Glutamatergic neuron (in vitro differentiated cells): ENCODE results near the gene CNN1. TPM values are rescaled to one million over a fixed set of nuclear protein-coding genes. Genes with fewer than 3 reads are reported as not detected.

ENCODE experiments used
- DNase-seq: peaks from one replicate; pipeline ENCODE4 v3.0.0; 2022
- H3K27ac Mint-ChIP-seq: one replicate; pipeline ENCODE4 v1.8.0; 2020; ENCODE audit warnings: mild to moderate bottlenecking, mixed read lengths, inconsistent platforms; ENCODE audit not compliant: unreplicated experiment
- H3K27me3 Mint-ChIP-seq: one replicate; pipeline ENCODE4 v1.8.0; 2020; ENCODE audit warnings: mild to moderate bottlenecking, moderate library complexity, mixed read lengths, inconsistent platforms; ENCODE audit not compliant: unreplicated experiment
- H3K36me3 Mint-ChIP-seq: one replicate; pipeline ENCODE4 v1.8.0; 2020; ENCODE audit warnings: mild to moderate bottlenecking, mixed read lengths, inconsistent platforms; ENCODE audit not compliant: unreplicated experiment
- H3K4me1 Mint-ChIP-seq: one replicate; pipeline ENCODE4 v1.8.0; 2020; ENCODE audit warnings: mild to moderate bottlenecking, low read depth, mixed read lengths, inconsistent platforms; ENCODE audit not compliant: unreplicated experiment
- H3K4me3 Mint-ChIP-seq: one replicate; pipeline ENCODE4 v1.8.0; 2020; ENCODE audit warnings: mild to moderate bottlenecking, mixed read lengths, inconsistent platforms; ENCODE audit not compliant: unreplicated experiment
- H3K9me3 Mint-ChIP-seq: one replicate; pipeline ENCODE4 v1.8.0; 2020; ENCODE audit warnings: mild to moderate bottlenecking, moderate library complexity, mixed read lengths, inconsistent platforms; ENCODE audit not compliant: unreplicated experiment
- long read RNA-seq: library from polyadenylated mRNA; unstranded; transcript quantifications from one replicate; pipeline ENCODE4 v2.0.0, GENCODE V29; 2020; ENCODE audit not compliant: unreplicated experiment
- total RNA-seq: library from RNA; stranded (reverse); fragmentation: NEBNext Ultra II Directional; extraction: Animal tissue kit (Norgen Biotek cat#: 25700); gene quantifications from one replicate; pipeline ENCODE4 v1.2.1, GENCODE V29; 2021; ENCODE audit not compliant: unreplicated experiment
- TF ChIP-seq, protein P1 (sequence below): fragments of 200-600 bp; sonication (generic); IDR thresholded peaks from one replicate; pipeline ENCODE4 v1.5.0; 2021; ENCODE audit not compliant: partially characterized antibody, unreplicated experiment

Gene CNN1
- 2.3 TPM for total RNA-seq
- long read RNA-seq, partial matches to known transcripts = 0 of 1 reads
- long read RNA-seq, other reads (novel, unspliced or antisense) = 1 of 1 reads

DNA sequence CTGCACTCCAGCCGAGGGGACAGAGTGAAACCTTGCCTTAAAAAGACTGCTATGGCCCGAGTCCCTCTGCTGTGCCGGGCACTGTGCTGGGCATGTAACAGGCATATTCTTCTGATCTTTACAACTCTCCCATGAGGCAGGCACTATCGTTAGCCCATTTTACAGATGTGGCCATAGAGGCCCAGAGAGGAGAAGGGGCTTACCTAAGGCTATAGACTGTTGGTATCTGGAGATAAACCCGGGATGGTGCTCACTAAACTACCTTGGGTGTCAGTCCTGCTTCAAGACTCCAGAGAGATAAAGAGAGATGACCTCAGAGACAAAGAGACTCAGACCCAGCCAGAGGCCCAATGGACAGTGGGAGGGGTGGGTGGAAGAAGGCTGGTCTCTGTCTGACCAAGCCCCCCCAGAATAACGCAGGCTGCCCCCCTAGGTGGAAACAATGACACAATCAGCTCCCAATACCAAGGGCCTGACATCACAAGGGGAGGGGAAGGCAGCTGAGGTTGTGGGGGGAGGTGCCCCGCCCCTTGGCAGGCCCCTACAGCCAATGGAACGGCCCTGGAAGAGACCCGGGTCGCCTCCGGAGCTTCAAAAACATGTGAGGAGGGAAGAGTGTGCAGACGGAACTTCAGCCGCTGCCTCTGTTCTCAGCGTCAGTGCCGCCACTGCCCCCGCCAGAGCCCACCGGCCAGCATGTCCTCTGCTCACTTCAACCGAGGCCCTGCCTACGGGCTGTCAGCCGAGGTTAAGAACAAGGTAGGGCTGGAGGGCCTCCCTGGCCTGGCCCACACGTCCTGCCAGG, at the start of gene CNN1:
Gene CNN1, plus strand, starts transcription at position 620 of the 805 bp plus-strand sequence. Its CDS starts 77 bp downstream, at position 697.
- peak; percentile 40 for DNase-seq
- Mint-ChIP-seq H3K4me1 (peaks cover 2% of the 10 kb centered on the region), H3K4me3 (peak within 1 kb of the TSS; percentile 30), H3K27me3 (peaks cover 7% of the 10 kb centered on the region), H3K36me3 (no peaks in the 10 kb centered on the region), H3K9me3 (peaks cover 5% of the 10 kb centered on the region), H3K27ac (no peak within 1 kb of the TSS)
- TF ChIP-seq, protein P1, sequence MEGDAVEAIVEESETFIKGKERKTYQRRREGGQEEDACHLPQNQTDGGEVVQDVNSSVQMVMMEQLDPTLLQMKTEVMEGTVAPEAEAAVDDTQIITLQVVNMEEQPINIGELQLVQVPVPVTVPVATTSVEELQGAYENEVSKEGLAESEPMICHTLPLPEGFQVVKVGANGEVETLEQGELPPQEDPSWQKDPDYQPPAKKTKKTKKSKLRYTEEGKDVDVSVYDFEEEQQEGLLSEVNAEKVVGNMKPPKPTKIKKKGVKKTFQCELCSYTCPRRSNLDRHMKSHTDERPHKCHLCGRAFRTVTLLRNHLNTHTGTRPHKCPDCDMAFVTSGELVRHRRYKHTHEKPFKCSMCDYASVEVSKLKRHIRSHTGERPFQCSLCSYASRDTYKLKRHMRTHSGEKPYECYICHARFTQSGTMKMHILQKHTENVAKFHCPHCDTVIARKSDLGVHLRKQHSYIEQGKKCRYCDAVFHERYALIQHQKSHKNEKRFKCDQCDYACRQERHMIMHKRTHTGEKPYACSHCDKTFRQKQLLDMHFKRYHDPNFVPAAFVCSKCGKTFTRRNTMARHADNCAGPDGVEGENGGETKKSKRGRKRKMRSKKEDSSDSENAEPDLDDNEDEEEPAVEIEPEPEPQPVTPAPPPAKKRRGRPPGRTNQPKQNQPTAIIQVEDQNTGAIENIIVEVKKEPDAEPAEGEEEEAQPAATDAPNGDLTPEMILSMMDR = no peak

DNA sequence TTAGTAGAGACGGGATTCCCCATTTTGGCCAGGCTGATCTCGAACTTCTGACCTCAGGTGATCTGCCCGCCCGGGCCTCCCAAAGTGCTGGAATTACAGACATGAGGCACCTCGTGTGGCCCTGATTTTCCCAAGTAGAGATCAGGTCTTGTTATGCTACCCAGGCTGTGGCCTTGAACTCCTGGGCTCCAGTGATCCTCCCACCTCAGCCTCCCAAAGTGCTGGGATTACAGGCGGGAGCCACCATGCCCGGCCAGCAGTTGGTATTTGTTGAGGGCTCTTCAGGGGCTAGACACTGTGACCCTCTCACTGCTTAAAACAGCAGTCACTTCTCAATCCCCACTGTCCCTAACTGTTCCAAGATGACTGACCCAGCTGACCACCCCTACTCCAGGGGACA, 49.3 kb upstream of the CNN1 start:
- Mint-ChIP-seq H3K27me3 (peaks cover 2% of the 10 kb centered on the region), H3K4me1 (no peaks in the 10 kb centered on the region), H3K4me3 (no peak overlapping the region), H3K27ac (no peak overlapping the region), H3K9me3 (peaks cover 1% of the 10 kb centered on the region), H3K36me3 (no peaks in the 10 kb centered on the region)
- DNase-seq = no peak
- TF ChIP-seq, protein P1 = no peak

DNA sequence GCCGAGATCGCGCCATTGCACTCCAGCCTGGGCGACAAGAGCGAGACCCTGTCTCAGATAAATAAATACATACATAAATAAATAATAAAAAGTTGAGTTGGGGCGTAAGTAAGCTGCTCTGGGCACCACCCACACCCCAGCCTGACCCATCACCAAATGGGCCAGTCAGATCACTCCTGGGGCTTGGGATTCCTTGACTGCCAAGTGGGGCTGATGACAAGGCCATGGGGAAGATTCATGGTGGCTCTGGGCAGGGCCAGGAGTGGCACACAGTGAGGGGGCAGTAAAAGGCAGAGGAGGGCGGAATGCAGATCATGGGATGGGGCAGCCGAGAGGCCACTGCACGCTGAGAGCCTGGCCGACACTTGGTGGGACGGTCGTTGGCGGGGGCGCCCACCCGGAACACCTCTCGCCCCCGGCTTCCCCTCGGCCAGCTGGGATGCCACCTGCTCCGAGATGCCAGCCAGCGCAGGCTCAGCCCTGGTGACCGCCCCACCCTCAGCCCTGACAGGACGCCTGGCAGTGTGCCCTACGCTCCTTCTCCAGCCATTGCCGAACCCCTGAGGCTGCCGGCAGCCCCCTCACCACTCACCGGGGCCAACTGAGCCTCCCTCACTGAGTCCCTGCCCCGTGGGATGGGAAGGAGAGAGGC, 43.9 kb upstream of the CNN1 start:
- H3K4me1 Mint-ChIP-seq = no peaks in the 10 kb centered on the region
- no peak overlapping the region for H3K27ac Mint-ChIP-seq
- no peak overlapping the region for H3K4me3 Mint-ChIP-seq

DNA sequence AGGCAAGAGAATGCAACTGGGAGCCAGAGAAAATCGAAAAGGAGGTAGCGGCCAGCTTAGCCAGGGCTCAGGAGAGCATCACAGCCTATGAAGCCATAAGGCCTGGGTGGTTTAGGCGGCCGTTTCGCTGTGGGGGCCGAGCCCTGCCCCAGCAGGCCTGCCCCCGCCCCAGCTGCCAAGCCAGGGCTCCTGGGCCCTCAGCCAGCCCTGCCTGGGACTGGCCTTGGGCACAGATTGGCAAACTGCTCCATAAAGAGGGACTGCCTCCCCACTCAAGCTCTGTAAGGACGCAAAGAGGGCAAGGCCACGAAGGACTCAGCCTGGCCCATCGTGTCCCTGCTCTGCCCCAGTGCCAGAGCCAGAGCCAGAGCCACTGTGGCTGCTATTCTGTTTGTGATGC, 43.2 kb upstream of the CNN1 start:
- no peak overlapping the region for H3K4me3 Mint-ChIP-seq
- peaks cover 2% of the 10 kb centered on the region for H3K27me3 Mint-ChIP-seq
- peaks cover 1% of the 10 kb centered on the region for H3K9me3 Mint-ChIP-seq
- H3K27ac Mint-ChIP-seq = no peak overlapping the region
- TF ChIP-seq, protein P1 = no peak
- no peaks in the 10 kb centered on the region for H3K4me1 Mint-ChIP-seq
- DNase-seq = no peak
- H3K36me3 Mint-ChIP-seq = no peaks in the 10 kb centered on the region

More for the DNA sequence above, 43.9 kb upstream of the CNN1 start:
- TF ChIP-seq, protein P1 = no peak
- peaks cover 2% of the 10 kb centered on the region for H3K27me3 Mint-ChIP-seq
- H3K36me3 Mint-ChIP-seq = no peaks in the 10 kb centered on the region
- DNase-seq = no peak
- H3K9me3 Mint-ChIP-seq = peaks cover 1% of the 10 kb centered on the region

DNA sequence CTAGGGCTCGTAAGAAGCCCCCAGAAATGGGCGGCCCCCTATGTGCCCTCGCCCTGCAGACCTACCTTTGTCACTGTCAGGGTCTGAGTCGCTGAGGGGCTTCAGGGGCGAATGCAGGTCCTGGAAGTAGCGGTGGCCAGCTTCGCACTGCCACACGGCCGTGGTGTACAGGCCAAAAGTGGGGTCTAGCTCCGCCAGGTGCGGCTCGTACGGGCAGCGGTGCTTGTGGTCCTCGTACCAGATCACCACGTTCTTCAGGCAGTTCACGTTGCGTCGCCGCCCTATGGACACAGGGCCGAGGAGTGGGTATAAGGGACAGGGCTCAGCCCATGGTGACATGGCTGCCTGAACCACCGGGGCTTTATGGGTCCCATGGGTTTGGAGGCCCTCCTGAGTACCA, 42.8 kb upstream of the CNN1 start:
- peaks cover 2% of the 10 kb centered on the region for H3K27me3 Mint-ChIP-seq
- H3K4me3 Mint-ChIP-seq = no peak overlapping the region
- DNase-seq = no peak
- TF ChIP-seq, protein P1 = no peak
- no peaks in the 10 kb centered on the region for H3K36me3 Mint-ChIP-seq
- peaks cover 1% of the 10 kb centered on the region for H3K9me3 Mint-ChIP-seq
- H3K4me1 Mint-ChIP-seq = no peaks in the 10 kb centered on the region
- no peak overlapping the region for H3K27ac Mint-ChIP-seq
